GM19438 (cell line): ENCODE measurements around the gene UBAP1.
"Not testable (repeated sequence)": the region's sequence is repeated elsewhere in the genome, so short reads cannot be mapped to it uniquely, and the experiment has no call there.

Experiments used
- ATAC-seq: cut with Tn5 transposase; IDR thresholded peaks from one replicate; pipeline ENCODE4 v1.9.1; 2021; ENCODE audit warnings: low read depth; ENCODE audit not compliant: unreplicated experiment

The UBAP1 gene

DNA sequence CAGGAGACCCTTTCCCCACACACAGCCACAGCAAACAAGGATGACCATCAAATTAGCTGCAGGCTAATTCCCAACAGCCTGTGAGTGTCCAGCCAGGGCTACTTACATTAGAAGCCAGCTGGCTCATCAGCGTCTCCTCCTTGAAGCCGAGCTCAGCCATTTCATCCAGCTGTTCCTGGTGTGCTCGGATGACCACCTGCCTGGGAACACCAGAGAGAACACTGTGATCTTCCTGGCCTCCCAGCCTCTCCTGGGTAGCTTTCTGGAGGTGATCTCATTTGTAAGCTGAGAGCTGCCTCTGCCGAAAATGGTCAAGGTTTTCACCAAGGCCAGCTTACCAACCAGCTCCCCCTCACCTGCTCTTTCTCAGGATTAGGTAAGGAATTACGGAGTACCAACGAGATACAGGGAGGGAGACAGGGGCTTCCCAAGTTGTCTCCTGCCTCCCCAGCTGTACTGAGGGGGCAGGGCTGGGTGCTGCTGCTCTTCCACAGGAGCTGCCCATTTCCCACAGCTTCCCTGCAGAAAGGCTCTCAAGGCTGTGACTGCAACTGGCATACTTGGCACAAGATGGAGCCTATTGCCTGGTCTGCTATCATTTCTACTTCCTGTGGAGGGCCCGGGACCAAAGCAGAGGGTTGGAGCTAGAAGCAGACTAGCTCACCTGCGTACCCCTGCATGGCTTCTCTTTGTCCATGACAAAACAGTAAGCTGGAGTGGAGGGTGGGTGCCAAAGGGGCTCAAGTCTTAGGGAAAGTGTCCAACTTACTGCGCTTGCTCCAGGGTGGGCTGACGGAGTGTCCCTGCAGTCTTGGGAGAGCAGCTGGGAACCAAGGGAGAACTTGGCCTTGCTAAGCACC is 76.4 kb downstream of the UBAP1 start:
- ATAC-seq: no peak

DNA sequence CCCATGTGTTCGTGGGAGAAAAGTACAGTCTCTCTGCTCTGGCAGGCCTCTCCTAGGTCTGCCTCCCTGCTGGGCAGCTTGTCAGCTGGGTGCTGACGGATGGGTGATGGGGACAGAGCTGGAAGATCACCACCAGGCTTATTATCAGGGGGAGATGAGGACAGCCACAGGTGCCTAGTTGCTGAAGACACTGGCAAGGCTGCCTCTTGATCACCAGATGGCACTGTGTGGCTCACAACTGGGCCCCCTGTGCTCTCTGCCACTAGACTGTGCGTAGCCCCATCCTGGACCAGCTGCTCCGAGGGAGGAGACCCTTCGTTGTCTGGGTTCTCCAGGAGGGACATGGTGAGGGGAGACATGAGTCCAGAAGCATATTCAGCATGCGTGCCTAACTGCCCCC is 77.3 kb downstream of the UBAP1 start:
- ATAC-seq: no peak

DNA sequence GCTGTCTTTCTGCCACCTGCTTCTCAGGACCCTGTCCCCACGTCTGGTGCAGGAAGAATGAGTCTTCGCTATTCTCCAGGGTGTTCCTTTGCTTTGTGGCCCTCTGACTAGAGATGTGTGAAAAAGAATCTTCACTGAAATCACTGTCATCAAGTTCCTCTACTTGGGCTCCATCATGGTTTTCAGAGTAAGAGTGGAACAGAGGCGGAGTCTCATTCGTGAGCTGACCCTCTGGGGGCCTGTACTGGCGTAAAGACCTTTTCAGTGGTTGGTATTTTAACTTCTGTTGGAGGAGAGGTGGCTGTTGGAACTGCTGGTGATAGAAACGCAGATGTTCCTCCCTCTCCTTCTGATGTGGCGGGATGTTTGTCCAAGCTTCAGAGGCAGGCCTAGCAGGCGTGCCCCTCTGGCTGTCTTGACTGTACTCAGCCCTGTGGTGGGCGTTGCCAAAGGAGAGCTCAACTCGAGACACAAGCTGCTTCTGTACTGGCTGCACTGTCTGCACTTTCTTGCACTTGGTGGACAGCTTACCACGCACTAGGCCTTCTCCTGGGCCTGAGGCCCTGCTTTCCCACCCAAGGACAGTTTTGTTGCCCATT is 78.2 kb downstream of the UBAP1 start:
- ATAC-seq: no peak

DNA sequence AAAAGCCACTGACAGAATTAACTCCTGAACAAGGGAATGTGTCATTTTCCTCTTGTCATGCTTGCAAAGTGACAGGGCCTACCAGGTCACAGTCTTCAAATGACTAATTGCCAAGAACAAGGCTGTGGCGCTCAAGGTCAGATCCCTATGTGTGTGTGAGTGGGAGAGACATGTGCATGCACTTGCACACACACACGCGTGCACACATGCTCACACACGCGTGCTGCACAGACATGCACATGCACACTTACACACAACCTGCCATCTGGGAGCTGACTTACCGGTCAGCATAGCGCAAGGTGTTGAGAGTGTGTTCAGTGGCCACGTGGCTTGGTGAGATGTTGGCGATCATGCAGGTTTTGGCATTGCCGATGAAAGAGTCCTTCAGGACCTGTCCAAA is 80.5 kb downstream of the UBAP1 start:
- no peak for ATAC-seq

DNA sequence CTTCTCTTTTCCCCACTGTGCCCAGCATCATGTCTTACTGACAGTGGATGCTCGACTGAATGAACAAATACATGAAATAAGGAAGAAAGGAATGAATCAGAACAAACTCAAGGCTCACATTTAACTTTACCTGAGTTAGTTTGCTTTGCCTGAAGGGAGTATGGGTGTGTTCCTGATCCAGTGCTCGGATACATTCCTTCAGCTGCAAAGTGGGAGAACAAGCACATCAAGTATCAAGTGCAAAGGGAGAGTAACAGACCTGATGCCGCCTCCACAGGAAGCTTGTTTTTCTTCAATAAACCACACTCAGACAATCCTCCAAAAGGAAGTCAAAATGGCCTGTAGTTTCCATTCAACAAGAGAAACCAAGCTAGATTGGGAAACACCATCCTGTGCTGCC is 84.1 kb downstream of the UBAP1 start:
- no peak for ATAC-seq

DNA sequence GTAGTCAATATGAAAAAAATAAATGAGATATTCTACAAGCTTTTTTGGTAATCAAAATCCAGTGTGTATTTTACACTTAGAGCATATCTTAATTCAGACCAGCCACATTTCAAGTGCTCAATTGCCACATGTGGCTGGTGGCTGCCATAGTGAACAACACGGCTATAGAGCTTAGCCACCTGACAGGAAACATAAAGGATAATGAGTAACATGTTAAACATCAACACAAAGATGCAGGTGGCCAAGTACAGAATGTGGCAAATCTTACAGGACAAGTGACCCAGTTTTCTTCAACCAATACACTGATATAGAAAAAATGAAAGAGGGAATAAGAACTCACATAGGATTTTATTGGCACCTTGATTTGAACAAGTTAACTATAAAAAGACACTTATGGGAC is 88.8 kb downstream of the UBAP1 start:
- ATAC-seq: no peak

DNA sequence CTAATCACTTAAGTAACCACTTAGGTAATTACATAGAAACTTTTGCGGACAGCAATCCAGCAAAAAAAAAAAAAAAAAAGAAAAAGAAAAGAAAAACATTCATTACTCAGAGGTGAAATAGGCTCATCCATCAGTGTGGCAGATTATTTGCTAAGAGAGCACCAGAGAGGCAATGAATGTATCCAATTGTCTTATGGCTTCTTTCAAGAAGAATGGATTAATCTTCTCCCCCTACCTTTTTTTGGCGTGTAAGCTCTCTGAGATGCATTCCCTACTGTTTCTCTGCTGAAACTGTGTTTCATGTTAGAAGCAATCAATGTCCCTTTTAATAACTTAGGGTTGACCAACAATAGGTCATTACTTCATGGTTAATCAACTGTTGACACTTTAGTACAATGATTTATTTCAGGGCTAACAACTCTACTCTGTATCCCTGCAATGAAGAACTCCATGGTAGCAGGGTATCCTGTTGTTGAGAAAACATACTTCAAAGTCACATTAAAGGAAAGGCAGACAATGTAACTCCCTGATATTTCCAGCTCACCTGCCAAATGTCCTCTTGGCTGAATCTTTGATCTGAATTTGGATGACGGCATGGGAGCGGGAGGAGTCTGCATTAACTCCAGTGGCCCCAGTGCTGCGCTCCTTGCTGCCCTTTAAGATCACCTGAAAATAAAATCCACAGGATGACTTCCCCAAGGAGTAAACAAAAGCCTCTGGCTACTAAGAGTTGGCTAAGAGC is 92.6 kb downstream of the UBAP1 start:
- no peak for ATAC-seq

DNA sequence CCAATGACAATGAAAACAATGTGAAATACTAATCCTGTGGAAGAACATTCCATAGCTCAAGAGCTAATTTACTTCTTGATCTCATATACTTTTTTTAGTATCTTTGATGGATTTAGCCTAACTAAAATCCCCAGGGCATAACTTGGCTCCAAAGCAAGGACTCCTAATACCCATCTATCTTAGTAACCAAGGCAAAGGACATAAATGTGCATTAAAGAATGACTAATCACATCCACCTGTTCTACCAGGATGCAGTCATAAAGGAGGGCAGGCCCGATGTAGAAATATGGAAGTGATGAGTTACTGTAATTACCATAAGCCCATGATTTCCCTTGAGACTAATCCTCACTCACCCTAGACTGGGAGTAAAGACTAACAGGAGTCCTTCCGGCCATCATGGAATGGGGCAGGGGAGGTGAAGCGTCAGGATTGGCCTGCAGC is 93.3 kb downstream of the UBAP1 start:
- ATAC-seq: no peak

DNA sequence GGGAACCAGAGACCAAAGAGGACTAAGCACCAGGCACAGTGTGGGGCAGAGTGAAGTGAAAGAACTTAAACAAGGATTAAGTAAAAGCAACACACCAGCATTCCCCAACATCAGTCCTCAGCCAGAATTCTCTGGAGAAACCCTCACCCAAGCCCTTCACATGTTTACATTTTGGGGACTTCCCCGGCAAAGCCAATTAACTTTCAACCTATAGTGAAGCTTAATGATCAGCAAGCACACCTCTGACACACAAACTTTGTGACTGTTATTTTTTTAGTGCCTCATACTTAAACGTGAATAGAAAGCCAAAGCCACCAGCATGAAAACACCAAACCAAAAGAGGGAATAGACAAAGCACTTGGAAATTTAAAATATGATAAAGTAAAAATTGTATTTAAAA is 94.7 kb downstream of the UBAP1 start:
- not testable (repeated sequence) for ATAC-seq

DNA sequence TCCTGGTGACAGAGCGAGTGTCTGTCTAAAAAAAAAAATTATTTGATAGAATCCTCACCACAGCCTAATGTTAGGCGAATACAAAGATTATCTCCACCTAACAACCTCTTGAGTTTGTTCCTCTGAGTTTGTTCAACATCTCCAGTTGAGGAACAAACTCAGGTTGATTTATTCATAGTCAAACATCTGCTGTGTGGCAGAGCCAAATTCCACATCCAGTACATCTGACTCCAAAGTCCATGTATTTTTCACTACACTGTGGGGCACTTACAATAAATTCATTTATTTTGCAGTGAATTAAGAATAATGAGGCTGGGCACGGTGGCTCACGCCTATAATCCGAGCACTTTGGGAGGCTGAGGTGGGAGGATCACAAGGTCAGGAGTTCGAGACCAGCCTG is 97.0 kb downstream of the UBAP1 start:
- ATAC-seq: no peak

DNA sequence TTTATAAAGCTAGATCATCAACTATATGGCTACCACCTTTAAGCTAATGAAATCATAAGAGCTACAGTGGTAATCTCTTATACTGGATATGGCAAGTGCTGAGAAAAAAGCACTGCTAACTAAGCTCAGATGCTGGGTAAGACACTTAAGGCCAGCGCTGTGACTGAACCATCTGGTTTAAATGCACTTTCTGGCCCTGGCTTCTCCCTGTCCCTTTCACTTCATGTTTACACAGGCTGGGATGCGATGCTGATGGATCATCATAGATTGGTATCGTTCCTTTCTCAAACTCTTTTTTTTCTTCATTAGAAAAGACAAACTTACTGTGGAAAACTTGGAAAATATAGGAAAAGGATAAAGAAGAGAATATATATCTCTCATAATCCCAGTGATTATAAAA is 97.9 kb downstream of the UBAP1 start:
- no peak for ATAC-seq

DNA sequence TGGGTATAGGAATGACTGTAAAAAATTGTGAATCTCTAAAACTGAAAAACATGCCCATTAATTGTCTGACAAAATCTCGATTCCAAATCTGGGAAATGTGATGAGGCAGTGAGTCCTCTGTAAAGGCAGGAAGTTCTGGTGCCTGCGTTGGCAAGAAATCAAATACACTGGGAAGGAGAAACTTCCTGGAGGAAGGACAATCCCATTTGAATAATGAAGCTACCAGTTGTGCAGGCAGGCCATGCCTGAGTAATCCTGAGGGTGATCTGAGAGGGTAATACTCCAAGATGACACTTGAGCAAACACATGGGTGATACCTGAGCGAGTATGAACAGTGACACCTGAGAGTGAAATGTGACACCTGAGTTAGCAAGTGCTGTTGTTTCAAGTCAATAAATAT is 100.6 kb downstream of the UBAP1 start:
- no peak for ATAC-seq

DNA sequence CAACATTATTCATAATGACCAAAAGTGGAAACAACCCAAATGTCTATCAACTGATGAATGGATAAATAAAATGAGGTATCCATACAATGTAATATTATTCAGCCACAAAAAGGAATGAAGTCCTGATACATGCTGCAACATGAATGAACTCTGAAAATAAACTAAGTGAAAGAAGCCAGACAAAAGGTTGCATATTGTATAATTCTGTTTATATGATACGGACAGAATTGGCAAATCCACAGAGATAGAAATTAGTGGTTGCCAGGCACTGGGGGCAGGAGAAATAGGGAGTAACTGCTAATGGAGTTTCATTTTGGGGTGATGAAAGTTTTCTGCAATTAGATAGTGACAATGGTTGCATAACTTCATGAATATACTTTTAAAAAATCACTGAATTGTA is 103.3 kb downstream of the UBAP1 start:
- no peak for ATAC-seq

DNA sequence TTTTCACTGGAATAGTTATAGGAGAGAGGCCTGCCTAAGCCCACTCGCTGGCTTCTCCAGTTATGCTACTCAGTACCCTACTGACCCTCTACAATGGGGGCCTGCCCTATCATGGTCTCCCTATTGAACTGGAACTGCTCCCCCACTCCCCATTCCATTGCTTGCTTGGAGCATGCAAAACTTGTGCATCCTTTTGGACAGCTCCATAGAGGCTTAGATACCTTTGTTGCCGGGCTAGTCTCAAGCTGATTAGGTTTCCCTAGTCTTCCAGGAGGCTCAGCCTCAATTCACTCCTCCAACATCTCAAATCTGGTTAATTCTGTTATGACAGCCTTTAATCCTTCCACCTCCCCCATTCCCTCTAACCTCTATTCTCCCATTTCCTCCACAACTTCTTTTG is 110.3 kb downstream of the UBAP1 start:
- no peak for ATAC-seq

DNA sequence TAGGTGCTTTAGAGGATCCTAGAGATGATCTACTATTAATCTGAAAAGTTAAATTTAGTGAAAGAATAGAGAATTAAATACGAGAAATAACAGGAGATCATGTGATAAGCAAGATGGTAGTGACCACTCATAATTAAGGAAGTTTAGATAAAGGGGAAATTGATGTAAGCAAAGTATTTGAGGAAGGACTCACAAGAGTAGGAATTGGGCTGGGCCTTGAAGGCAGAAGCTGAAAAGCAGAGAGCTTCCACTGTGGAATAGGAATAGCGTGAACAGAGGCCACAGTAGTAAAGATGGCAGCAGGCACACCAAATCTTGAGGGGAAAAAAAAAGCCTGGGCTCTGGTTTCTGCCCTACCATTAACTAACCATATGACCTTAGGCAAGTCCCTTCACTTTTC is 112.2 kb downstream of the UBAP1 start:
- no peak for ATAC-seq

DNA sequence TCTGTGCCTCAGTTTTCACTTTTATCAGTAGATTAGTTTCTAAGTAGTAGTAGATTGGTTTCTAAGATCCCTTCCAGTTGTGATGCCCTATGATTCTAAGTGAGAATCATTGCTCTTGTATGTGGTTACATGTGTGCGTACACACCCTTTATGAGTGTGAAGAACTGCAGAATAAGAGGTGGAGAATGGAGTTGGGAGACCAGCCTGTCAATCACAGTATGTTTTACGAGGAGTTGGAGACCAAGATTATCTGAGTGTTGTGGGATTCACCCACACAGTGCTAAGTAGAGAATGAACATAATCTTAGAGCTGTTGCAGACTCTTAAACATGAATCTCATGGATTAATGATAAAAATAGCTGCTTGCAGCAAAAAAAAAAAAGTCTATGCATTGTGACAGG is 112.6 kb downstream of the UBAP1 start:
- ATAC-seq: no peak

DNA sequence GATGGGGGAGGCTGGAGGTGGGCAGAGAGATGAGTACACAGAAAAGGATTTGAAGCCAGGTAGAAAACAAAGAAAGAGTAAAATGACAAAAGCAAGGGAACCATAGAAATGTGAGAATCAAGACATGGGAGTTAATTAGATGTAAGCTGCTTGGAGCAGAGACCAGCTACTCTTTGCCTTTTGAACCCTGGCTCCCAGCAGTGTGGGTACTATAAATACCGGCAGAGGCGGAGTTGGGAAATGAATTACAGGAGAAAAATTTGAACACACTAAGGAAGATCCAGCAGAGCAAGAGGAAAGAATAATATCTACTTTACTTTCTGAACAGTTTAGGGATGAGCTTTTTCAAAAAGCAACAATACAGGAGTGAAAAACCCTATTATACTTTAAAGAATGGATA is 113.7 kb downstream of the UBAP1 start:
- ATAC-seq: no peak

DNA sequence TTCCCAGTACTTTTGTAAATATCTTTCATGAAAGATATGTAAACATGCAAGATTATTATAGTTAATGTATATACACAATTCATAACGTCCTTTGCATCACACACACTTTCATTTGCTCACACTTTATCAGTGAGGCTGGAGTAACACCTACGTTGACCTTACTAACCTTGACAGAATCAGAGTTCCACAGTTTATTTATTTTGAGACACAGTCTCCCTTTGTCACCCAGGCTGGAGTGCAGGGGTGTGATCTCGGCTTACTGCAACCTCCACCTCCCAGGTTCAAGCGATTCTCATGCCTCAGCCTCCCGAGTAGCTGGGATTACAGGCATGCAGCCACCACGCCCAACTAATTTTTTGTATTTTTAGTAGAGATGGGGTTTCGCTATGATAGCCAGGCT is 122.2 kb downstream of the UBAP1 start:
- ATAC-seq: not testable (repeated sequence)
